K562 (cell line): ENCODE data around the gene SRRM5. TPM values are rescaled to one million over a fixed set of nuclear protein-coding genes. Genes with fewer than 3 reads are reported as not detected.
A peak's percentile ranks its signal among the peaks of the same experiment; 100 is the strongest.

Source experiments
- BCOR ChIP-seq: fragments of 450-650 bp; IDR thresholded peaks from 2 replicates; pipeline ENCODE4 v1.6.1; 2016
- CAMTA2 ChIP-seq: fragments of 250-450 bp; sonication (Bioruptor Pico); conservative IDR thresholded peaks from 2 replicates; pipeline ENCODE4 v1.5.1; 2022
- CBX3 ChIP-seq, 2 experiments: IDR thresholded peaks; 1 replicate in 1 of 2; 2 replicates in 1 of 2; pipeline ENCODE4 v1.6.1; 2012; ENCODE audit warnings: inconsistent platforms in 2 of 2, low read length in 2 of 2, borderline replicate concordance in 1 of 2, control low read depth in 1 of 2
- ESRRA ChIP-seq: fragments of 450-650 bp; IDR thresholded peaks from 2 replicates; pipeline ENCODE4 v1.6.1; 2014; ENCODE audit warnings: low read depth, mild to moderate bottlenecking, moderate library complexity, borderline replicate concordance
- FOXK1 ChIP-seq: sonication (generic); formaldehyde crosslinking; IDR thresholded peaks from 2 replicates; pipeline ENCODE4 v1.8.0; 2022; ENCODE audit warnings: missing genetic modification reagents, mild to moderate bottlenecking, borderline replicate concordance
- GTF2E2 ChIP-seq: fragments of 200-800 bp; sonication (Bioruptor generic); IDR thresholded peaks from 2 replicates; pipeline ENCODE4 v1.6.1; 2016; ENCODE audit warnings: missing genetic modification characterization, missing compliant biosample characterization
- HDAC2 ChIP-seq: fragments of 450-650 bp; IDR thresholded peaks from 2 replicates; pipeline ENCODE4 v1.6.1; 2016; ENCODE audit warnings: mild to moderate bottlenecking
- MAZ ChIP-seq, 2 experiments: fragments of 450-650 bp in 1 of 2; sonication (generic) in 1 of 2; formaldehyde crosslinking; IDR thresholded peaks in 1 of 2; conservative IDR thresholded peaks in 1 of 2; 2 replicates each; pipeline versions ENCODE4 v1.4.0 to v1.5.0; 2020; ENCODE audit warnings: mild to moderate bottlenecking in 1 of 2, missing genetic modification reagents in 1 of 2
- MTF1 ChIP-seq: fragments of 250-450 bp; sonication (Bioruptor Pico); IDR thresholded peaks from 2 replicates; pipeline ENCODE4 v1.9.0; 2021; ENCODE audit warnings: moderate library complexity, mild to moderate bottlenecking, inconsistent platforms, borderline replicate concordance
- PHF20 ChIP-seq: fragments of 450-650 bp; IDR thresholded peaks from 2 replicates; pipeline ENCODE4 v1.6.1; 2018; ENCODE audit not compliant: partially characterized antibody
- SMARCA4 ChIP-seq: fragments of 450-650 bp; IDR thresholded peaks from 2 replicates; pipeline ENCODE4 v1.6.1; 2016
- YBX1 ChIP-seq: fragments of 450-650 bp; IDR thresholded peaks from 2 replicates; pipeline ENCODE4 v1.7.1; 2016; ENCODE audit warnings: mild to moderate bottlenecking
- YY1 ChIP-seq, 3 experiments: IDR thresholded peaks; 2 replicates each; pipeline ENCODE4 v1.6.1; 2011; ENCODE audit warnings: low read length in 2 of 3, mild to moderate bottlenecking in 2 of 3, moderate library complexity in 2 of 3, borderline replicate concordance in 1 of 3, control low read depth in 1 of 3, low read depth in 1 of 3; ENCODE audit not compliant: insufficient read depth in 3 of 3, insufficient replicate concordance in 2 of 3, control insufficient read depth in 1 of 3, insufficient read length in 1 of 3; ENCODE audit errors: extremely low read depth in 1 of 3
- ZKSCAN8 ChIP-seq: fragments of 200-800 bp; sonication (Bioruptor generic); IDR thresholded peaks from 2 replicates; pipeline ENCODE4 v1.6.1; 2016; ENCODE audit warnings: missing genetic modification characterization, missing compliant biosample characterization
- ZNF121 ChIP-seq: sonication (generic); formaldehyde crosslinking; conservative IDR thresholded peaks from 2 replicates; pipeline ENCODE4 v1.8.0; 2022; ENCODE audit warnings: missing genetic modification reagents
- polyA plus RNA-seq, 8 experiments: library from polyadenylated mRNA; depleted of rRNA in 4 of 8; stranded (reverse) in 5 of 8; unstranded in 3 of 8; fragments of >200 nt; fragmentation: Nextera tagmentation in 2 of 8; fragmentation: Illumina TruSeq in 1 of 8; extraction: Ambion mirVana in 2 of 8; extraction: Trizol in 1 of 8; gene quantifications; 2 replicates each; pipeline versions ENCODE4 v1.2.1 to v1.2.3, GENCODE V29; 2011 to 2014; ENCODE audit warnings: inconsistent platforms in 1 of 8, missing spikeins in 1 of 8
- total RNA-seq, 7 experiments: library from RNA; depleted of rRNA in 6 of 7; stranded (reverse); fragments of >200 nt in 6 of 7; fragmentation: Illumina TruSeq in 2 of 7; extraction: Trizol in 2 of 7; gene quantifications; 2 replicates each; pipeline versions ENCODE4 v1.2.1 to v1.2.3, GENCODE V29; 2011 to 2021; ENCODE audit warnings: low replicate concordance in 1 of 7
- TF ChIP-seq, protein P1 (sequence below): fragments of 450-650 bp; formaldehyde crosslinking; IDR thresholded peaks from 2 replicates; pipeline ENCODE4 v1.4.0; 2020; ENCODE audit warnings: mild to moderate bottlenecking, moderate library complexity
- TF ChIP-seq, protein P2 (sequence below): fragments of 250-450 bp; sonication (Bioruptor Pico); IDR thresholded peaks from 2 replicates; pipeline ENCODE4 v1.8.0; 2022; ENCODE audit warnings: inconsistent platforms
- TF ChIP-seq, protein P3 (sequence below): sonication (generic); formaldehyde crosslinking; IDR thresholded peaks from 2 replicates; pipeline ENCODE4 v1.8.1; 2023; ENCODE audit warnings: mild to moderate bottlenecking, missing genetic modification reagents, moderate library complexity

SRRM5 gene
- total and polyA plus RNA-seq, 9 of the 15 experiments (the other 6 are each of a cell fraction or from before 2014, with no cell fraction given) = 0.09 to 0.45 (median 0.18) TPM; not detected in 2

DNA sequence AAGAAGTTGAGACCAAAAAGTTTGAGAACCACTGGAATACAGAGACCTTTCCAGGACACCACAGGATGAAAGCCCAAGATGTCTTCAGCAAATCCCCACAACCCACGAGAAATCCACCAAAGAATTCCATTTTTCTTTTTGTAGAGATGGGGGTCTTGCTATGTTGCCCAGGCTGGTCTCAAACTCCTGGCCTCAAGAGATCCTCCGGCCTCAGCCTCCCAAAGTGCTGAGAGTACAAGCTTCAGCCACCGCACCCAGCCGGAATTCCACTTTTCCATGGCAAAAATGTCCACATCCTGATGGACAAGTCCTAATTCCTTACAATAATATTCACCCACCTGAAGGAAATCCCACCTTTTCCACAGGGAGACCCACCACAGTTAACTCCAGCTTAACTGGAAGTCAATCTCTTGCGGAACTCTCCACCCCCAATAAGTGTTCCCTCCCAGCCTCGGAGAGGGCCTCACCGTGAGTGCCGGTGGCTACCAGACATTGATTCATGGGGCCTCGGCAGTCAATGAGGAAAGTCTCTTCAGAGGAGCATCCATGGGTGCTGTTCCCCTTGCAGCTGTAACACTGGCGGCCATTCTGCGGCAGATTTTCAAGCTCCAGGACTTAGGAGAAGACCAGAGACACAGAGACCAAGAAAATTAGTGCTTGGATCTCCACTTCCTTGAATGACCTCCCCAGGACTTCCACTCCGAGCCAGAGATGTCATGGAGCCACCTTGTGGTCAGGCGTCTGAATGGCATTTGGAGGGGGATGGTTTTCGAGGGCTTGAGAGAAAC is 40.1 kb downstream of the SRRM5 start (continued):
- TF ChIP-seq, protein P1, sequence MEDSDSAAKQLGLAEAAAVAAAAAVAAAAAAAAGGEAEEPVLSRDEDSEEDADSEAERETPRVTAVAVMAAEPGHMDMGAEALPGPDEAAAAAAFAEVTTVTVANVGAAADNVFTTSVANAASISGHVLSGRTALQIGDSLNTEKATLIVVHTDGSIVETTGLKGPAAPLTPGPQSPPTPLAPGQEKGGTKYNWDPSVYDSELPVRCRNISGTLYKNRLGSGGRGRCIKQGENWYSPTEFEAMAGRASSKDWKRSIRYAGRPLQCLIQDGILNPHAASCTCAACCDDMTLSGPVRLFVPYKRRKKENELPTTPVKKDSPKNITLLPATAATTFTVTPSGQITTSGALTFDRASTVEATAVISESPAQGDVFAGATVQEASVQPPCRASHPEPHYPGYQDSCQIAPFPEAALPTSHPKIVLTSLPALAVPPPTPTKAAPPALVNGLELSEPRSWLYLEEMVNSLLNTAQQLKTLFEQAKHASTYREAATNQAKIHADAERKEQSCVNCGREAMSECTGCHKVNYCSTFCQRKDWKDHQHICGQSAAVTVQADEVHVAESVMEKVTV (CRISPR knock-in tag) = peak; percentile 68
- TF ChIP-seq BCOR = peak; percentile 8; the same call in 1 of the 2 replicates
- TF ChIP-seq HDAC2 = 0 out of 2 replicates have a peak, but pooled peaks have one; percentile 34
- TF ChIP-seq, protein P2, sequence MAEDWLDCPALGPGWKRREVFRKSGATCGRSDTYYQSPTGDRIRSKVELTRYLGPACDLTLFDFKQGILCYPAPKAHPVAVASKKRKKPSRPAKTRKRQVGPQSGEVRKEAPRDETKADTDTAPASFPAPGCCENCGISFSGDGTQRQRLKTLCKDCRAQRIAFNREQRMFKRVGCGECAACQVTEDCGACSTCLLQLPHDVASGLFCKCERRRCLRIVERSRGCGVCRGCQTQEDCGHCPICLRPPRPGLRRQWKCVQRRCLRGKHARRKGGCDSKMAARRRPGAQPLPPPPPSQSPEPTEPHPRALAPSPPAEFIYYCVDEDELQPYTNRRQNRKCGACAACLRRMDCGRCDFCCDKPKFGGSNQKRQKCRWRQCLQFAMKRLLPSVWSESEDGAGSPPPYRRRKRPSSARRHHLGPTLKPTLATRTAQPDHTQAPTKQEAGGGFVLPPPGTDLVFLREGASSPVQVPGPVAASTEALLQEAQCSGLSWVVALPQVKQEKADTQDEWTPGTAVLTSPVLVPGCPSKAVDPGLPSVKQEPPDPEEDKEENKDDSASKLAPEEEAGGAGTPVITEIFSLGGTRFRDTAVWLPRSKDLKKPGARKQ (CRISPR knock-in tag) = no peak
- TF ChIP-seq CAMTA2 (CRISPR knock-in tag) = no peak
- no peak for TF ChIP-seq YBX1
- TF ChIP-seq ZKSCAN8 (CRISPR knock-in tag) = no peak
- peak in 1 of 2 experiments; percentile 66; a peak in 2 of 4 replicates for TF ChIP-seq MAZ (CRISPR knock-in tag; conservative IDR thresholded peaks at IDR 0.05 in 1 of 2, IDR thresholded peaks at IDR 0.05 in 1 of 2)
- peak; percentile 71; the same call in 1 of the 2 replicates for TF ChIP-seq ESRRA
- TF ChIP-seq, protein P3, sequence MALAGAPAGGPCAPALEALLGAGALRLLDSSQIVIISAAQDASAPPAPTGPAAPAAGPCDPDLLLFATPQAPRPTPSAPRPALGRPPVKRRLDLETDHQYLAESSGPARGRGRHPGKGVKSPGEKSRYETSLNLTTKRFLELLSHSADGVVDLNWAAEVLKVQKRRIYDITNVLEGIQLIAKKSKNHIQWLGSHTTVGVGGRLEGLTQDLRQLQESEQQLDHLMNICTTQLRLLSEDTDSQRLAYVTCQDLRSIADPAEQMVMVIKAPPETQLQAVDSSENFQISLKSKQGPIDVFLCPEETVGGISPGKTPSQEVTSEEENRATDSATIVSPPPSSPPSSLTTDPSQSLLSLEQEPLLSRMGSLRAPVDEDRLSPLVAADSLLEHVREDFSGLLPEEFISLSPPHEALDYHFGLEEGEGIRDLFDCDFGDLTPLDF (CRISPR knock-in tag) = 0 out of 2 replicates have a peak, but pooled peaks have one; percentile 39
- peak in 1 of 3 experiments; percentile 58 for TF ChIP-seq YY1 (IDR thresholded peaks at IDR 0.05; ENCODE audit: borderline replicate concordance in 1 of 3, control insufficient read depth in 1 of 3, extremely low read depth in 1 of 3, insufficient read depth in 3 of 3, insufficient read length in 1 of 3, insufficient replicate concordance in 2 of 3, low read depth in 1 of 3, low read length in 2 of 3)
- 0 out of 2 replicates have a peak, but pooled peaks have one; percentile 46 for TF ChIP-seq SMARCA4
- no peak for TF ChIP-seq MTF1 (CRISPR knock-in tag)
- peak in 1 of 2 experiments; percentile 49; a peak in 1 of 3 replicates for TF ChIP-seq CBX3 (IDR thresholded peaks at IDR 0.05; ENCODE audit: borderline replicate concordance in 1 of 2, low read length in 2 of 2)
- peak; percentile 73 for TF ChIP-seq PHF20
- peak; percentile 84 for TF ChIP-seq ZNF121 (CRISPR knock-in tag)
- no peak for TF ChIP-seq FOXK1 (CRISPR knock-in tag)
- 0 out of 2 replicates have a peak, but pooled peaks have one; percentile 32 for TF ChIP-seq GTF2E2 (tag)
